ENCODE results near the gene MALAT1.
"Not testable (repeated sequence)": the region's sequence is repeated elsewhere in the genome, so short reads cannot be mapped to it uniquely, and the experiment has no call there.

DNA sequence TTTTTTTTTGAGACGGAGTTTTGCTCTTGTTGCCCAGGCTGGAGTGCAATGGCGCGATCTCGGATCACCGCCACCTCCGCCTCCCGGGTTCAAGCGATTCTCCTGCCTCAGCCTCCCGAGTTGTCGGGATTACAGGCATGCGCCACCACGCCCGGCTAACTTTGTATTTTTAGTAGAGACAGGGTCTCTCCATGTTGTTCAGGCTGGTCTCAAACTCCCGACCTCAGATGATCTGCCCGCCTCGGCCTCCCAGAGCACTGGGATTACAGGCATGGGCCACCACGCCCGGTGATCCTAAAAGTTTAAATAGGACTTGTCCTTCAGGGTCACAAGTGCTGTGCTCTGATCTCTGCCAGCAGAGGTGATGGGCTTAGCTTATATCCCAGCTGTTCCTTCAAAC, 33.4 kb upstream of the MALAT1 start:
- TF ChIP-seq, protein P1, sequence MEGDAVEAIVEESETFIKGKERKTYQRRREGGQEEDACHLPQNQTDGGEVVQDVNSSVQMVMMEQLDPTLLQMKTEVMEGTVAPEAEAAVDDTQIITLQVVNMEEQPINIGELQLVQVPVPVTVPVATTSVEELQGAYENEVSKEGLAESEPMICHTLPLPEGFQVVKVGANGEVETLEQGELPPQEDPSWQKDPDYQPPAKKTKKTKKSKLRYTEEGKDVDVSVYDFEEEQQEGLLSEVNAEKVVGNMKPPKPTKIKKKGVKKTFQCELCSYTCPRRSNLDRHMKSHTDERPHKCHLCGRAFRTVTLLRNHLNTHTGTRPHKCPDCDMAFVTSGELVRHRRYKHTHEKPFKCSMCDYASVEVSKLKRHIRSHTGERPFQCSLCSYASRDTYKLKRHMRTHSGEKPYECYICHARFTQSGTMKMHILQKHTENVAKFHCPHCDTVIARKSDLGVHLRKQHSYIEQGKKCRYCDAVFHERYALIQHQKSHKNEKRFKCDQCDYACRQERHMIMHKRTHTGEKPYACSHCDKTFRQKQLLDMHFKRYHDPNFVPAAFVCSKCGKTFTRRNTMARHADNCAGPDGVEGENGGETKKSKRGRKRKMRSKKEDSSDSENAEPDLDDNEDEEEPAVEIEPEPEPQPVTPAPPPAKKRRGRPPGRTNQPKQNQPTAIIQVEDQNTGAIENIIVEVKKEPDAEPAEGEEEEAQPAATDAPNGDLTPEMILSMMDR (IDR thresholded peaks at IDR 0.05; ENCODE audit: low read length): not testable (repeated sequence)
- not testable (repeated sequence) for TF ChIP-seq EZH2 (IDR thresholded peaks at IDR 0.05; ENCODE audit: borderline replicate concordance, low read length)
